Mesendoderm (in vitro differentiated cells): ENCODE results near the gene STN1.

ENCODE experiments used
- DNase-seq: peaks from one replicate; pipeline ENCODE4 v3.0.0; 2013
- H2AK5ac ChIP-seq: 2 replicates; pipeline ENCODE4 v1.6.1; 2013; ENCODE audit warnings: low read length, inconsistent platforms
- H2BK120ac ChIP-seq: 2 replicates; pipeline ENCODE4 v1.6.1; 2013; ENCODE audit warnings: low read depth, mild to moderate bottlenecking, low read length, moderate library complexity, mixed read lengths
- H2BK15ac ChIP-seq: replicated peaks from 2 replicates; pipeline ENCODE4 v1.6.1; 2013; ENCODE audit warnings: low read depth, mild to moderate bottlenecking, moderate library complexity
- H2BK5ac ChIP-seq: 2 replicates; pipeline ENCODE4 v1.6.1; 2013; ENCODE audit warnings: low read length, inconsistent platforms
- H3K18ac ChIP-seq: 2 replicates; pipeline ENCODE4 v1.6.1; 2013; ENCODE audit warnings: mild to moderate bottlenecking, low read length, mixed read lengths
- H3K23ac ChIP-seq: one replicate; pipeline ENCODE4 v1.6.1; 2013; ENCODE audit warnings: low read length
- H3K27ac ChIP-seq: 2 replicates; pipeline ENCODE4 v1.5.1; 2013; ENCODE audit warnings: low read depth, mild to moderate bottlenecking, inconsistent platforms, low read length, moderate library complexity
- H3K27me3 ChIP-seq: 2 replicates; pipeline ENCODE4 v1.6.1; 2013; ENCODE audit warnings: low read length, control low read depth, mild to moderate bottlenecking, inconsistent platforms; ENCODE audit not compliant: insufficient read depth, poor library complexity
- H3K36me3 ChIP-seq: 2 replicates; pipeline ENCODE4 v1.6.1; 2013; ENCODE audit warnings: low read length, inconsistent platforms; ENCODE audit not compliant: control insufficient read depth, insufficient read depth
- H3K4ac ChIP-seq: one replicate; pipeline ENCODE4 v1.6.1; 2013; ENCODE audit warnings: low read depth, mild to moderate bottlenecking, low read length, moderate library complexity
- H3K4me1 ChIP-seq: 2 replicates; pipeline ENCODE4 v1.6.1; 2013; ENCODE audit warnings: low read depth, low read length, inconsistent platforms; ENCODE audit not compliant: control insufficient read depth
- H3K4me2 ChIP-seq: 2 replicates; pipeline ENCODE4 v1.6.1; 2013; ENCODE audit warnings: low read length
- H3K4me3 ChIP-seq: 2 replicates; pipeline ENCODE4 v1.5.1; 2013; ENCODE audit warnings: mild to moderate bottlenecking, low read length
- H3K56ac ChIP-seq: one replicate; pipeline ENCODE4 v1.6.1; 2013; ENCODE audit warnings: low read length
- H3K79me1 ChIP-seq: 2 replicates; pipeline ENCODE4 v1.6.1; 2013; ENCODE audit warnings: low read length, inconsistent platforms
- H3K79me2 ChIP-seq: 2 replicates; pipeline ENCODE4 v1.6.1; 2013; ENCODE audit warnings: mild to moderate bottlenecking, low read length; ENCODE audit not compliant: control insufficient read depth, insufficient read depth
- H3K9ac ChIP-seq: 2 replicates; pipeline ENCODE4 v1.6.1; 2013; ENCODE audit warnings: low read length, inconsistent platforms
- H4K5ac ChIP-seq: one replicate; pipeline ENCODE4 v1.6.1; 2013; ENCODE audit warnings: low read length
- H4K8ac ChIP-seq: one replicate; pipeline ENCODE4 v1.6.1; 2013; ENCODE audit warnings: low read depth, mild to moderate bottlenecking, control low read depth, low read length, moderate library complexity
- WGBS: extraction: QIAGEN DNeasy Blood & Tissue Kit; methylation state at CpG from one replicate; pipeline ENCODE4 v1.1.7; 2013; ENCODE audit warnings: low lambda C conversion rate, missing lambda C conversion rate; ENCODE audit not compliant: insufficient coverage; ENCODE audit errors: extremely low coverage; 5-methylcytosine and 5-hydroxymethylcytosine counted together

STN1 gene

DNA sequence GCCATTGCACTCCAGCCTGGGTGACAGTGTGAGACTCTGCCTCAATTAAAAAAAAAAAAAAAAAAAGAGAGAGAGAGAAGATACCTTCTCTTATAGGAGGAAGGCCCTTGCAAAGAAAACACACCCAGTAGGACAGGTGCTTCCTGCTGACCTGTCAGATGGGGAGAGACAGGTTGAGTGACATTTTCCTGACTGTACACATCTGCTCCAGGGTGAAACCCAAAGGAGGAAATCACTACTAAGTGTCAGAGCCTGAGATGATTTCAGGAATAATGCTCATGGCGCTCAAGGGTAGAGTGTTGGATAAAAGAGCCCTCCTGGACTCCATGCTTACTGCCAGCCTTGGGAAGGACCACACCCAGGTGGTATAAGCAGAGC lies 1.7 kb upstream of the STN1 start:
- no peaks in the 10 kb centered on the region for H3K79me2 ChIP-seq
- H4K8ac ChIP-seq = no peak overlapping the region
- WGBS = no CpG with 5 or more reads among the region's 1 CpG
- H3K36me3 ChIP-seq = no peaks in the 10 kb centered on the region
- no peak overlapping the region for H3K4me3 ChIP-seq
- no peak overlapping the region for H3K56ac ChIP-seq
- DNase-seq = no peak
- H4K5ac ChIP-seq = no peak overlapping the region
- no peak overlapping the region for H3K4me2 ChIP-seq
- H3K18ac ChIP-seq = no peak overlapping the region
- no peaks in the 10 kb centered on the region for H3K27me3 ChIP-seq
- no peak overlapping the region for H3K9ac ChIP-seq
- no peaks in the 10 kb centered on the region for H3K79me1 ChIP-seq
- H2BK15ac ChIP-seq = no peak overlapping the region
- H2BK5ac ChIP-seq = no peak overlapping the region
- no peak overlapping the region for H3K23ac ChIP-seq
- no peak overlapping the region for H2BK120ac ChIP-seq
- H2AK5ac ChIP-seq = no peak overlapping the region
- H3K4ac ChIP-seq = no peak overlapping the region
- peaks cover 4% of the 10 kb centered on the region for H3K4me1 ChIP-seq
- H3K27ac ChIP-seq = no peak overlapping the region

DNA sequence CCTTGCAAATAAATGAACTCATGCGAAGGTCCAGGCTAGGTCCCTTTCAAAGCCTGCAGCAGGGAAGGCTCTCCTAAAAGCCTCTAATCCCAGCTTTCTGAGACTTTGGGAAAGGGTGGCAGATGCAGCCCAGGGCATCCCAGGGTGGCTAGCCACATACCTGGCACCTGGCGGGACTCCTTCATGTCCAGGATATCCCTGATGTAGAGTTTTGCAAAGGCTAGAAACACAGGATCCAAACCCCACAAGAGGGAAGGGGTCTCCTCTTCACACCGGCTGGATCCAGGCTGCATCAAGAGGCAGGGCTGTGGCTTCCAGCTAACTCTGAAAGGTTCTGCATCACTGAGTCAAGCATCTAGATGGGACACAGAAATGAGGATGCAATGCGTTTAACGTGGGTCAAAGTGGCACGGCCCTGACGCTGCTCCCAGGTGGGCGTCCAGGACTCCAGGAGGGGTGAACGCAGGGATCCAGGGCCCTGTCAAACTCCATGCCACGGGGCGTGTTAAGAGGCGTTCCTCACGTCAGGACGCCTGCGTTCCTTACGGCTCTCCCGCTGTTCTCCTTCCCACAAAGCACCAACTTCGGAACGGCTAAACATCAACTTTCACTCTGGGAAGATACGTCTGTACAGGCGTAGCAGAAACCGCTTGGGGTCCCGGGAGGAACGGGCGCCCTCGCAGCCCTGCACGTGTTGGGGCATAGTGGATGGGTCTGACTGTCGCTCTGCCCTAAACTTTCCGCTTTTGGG lies 507 bp downstream of the STN1 start:
- H3K4ac ChIP-seq = peak overlapping the region; percentile 49
- peak overlapping the region; percentile 83 for H3K4me3 ChIP-seq
- H3K9ac ChIP-seq = peak overlapping the region; percentile 98
- H3K4me1 ChIP-seq = peaks cover 4% of the 10 kb centered on the region
- no peak for DNase-seq
- H2AK5ac ChIP-seq = no peak overlapping the region
- peak overlapping the region; percentile 98 for H3K4me2 ChIP-seq
- H2BK120ac ChIP-seq = no peak overlapping the region
- H4K5ac ChIP-seq = peak overlapping the region; percentile 82
- no peaks in the 10 kb centered on the region for H3K36me3 ChIP-seq
- no peaks in the 10 kb centered on the region for H3K27me3 ChIP-seq
- no peak overlapping the region for H4K8ac ChIP-seq
- peak overlapping the region; percentile 99 for H3K56ac ChIP-seq
- peak overlapping the region; percentile 57 for H3K18ac ChIP-seq
- no peak overlapping the region for H2BK15ac ChIP-seq
- no CpG with 5 or more reads among the region's 29 CpGs for WGBS
- no peaks in the 10 kb centered on the region for H3K79me2 ChIP-seq
- H3K79me1 ChIP-seq = no peaks in the 10 kb centered on the region
- H2BK5ac ChIP-seq = peak overlapping the region; percentile 83
- peak overlapping the region; percentile 100 for H3K23ac ChIP-seq
- peak overlapping the region; percentile 61 for H3K27ac ChIP-seq

DNA sequence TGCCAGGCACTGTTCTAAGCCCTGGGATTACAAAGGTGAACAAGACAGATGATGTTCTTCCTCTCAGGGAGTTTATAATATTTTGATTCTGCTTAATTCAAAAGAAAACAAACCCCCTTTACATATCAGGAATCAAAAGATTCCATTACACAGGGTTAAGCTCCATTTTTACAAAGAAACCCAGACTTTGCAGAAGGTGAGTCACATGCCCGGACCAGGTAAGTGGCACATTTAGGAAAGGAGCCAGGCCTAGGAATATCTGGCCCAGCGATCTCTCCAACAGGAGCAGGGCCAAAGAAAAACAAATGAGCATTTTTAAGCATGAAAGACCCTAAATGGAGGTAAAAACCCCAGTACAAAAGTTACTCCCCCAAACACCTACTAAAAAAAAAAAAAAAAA lies 1.1 kb downstream of the STN1 start:
- Histone ChIP-seq H2BK15ac (no peak overlapping the region), H4K8ac (no peak overlapping the region), H2AK5ac (no peak overlapping the region), H2BK5ac (no peak overlapping the region), H3K4ac (no peak overlapping the region), H3K27me3 (no peaks in the 10 kb centered on the region), H3K79me2 (no peaks in the 10 kb centered on the region), H3K27ac (no peak overlapping the region), H3K18ac (no peak overlapping the region), H3K36me3 (no peaks in the 10 kb centered on the region), H3K79me1 (no peaks in the 10 kb centered on the region), H2BK120ac (no peak overlapping the region), H4K5ac (no peak overlapping the region), H3K4me3 (no peak overlapping the region), H3K56ac (no peak overlapping the region), H3K4me2 (no peak overlapping the region), H3K23ac (no peak overlapping the region), H3K4me1 (peaks cover 4% of the 10 kb centered on the region), H3K9ac (no peak overlapping the region)
- no peak for DNase-seq
- no CpG with 5 or more reads among the region's 2 CpGs for WGBS

DNA sequence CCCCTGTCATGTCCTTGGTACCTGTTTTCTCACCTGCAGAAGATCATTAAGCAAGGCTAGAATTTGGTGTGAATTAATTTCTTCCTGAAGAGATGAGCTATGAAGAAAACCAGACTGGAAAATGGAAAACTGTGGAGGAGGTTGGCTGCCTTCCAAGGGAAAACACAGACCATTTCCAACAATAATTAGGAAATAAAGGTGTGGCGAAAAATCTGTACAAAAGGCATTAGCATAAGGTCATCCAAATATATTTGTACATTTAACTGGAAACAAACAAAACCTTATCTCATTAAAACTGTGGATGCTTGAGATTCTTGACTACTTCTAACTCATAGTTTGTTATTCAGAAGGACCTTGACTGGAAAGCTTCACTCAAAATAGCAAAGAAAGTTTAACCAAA lies 1.7 kb downstream of the STN1 start:
- Histone ChIP-seq H3K4ac (no peak overlapping the region), H2BK5ac (no peak overlapping the region), H4K5ac (no peak overlapping the region), H3K18ac (no peak overlapping the region), H3K79me2 (no peaks in the 10 kb centered on the region), H3K23ac (no peak overlapping the region), H3K79me1 (no peaks in the 10 kb centered on the region), H3K4me2 (no peak overlapping the region), H3K27ac (no peak overlapping the region), H3K9ac (no peak overlapping the region), H3K36me3 (no peaks in the 10 kb centered on the region), H2BK15ac (no peak overlapping the region), H3K56ac (no peak overlapping the region), H3K4me3 (no peak overlapping the region), H3K27me3 (no peaks in the 10 kb centered on the region), H2AK5ac (no peak overlapping the region), H4K8ac (no peak overlapping the region), H2BK120ac (no peak overlapping the region), H3K4me1 (peaks cover 4% of the 10 kb centered on the region)
- WGBS = no CpG with 5 or more reads among the region's 1 CpG
- no peak for DNase-seq

DNA sequence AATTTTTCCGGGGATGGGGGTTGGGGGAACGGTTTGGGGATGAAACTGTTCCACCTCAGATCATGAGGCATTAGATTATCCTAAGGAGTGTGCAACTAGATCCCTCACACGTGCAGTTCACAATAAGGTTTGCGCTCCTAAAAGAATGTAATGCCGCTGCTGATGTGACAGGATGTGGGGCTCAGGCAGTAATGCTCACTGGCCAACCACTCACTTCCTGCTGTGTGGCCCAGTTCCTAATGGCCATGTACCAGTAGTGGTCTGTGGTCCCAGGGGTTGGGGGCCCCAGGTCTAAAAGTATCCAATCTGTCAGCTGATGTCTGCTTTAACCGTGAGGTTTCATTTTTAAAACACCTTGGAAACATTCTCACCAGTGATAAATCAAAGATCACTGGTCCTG lies 2.2 kb downstream of the STN1 start:
- Histone ChIP-seq H3K4me2 (no peak overlapping the region), H3K4me3 (no peak overlapping the region), H3K23ac (no peak overlapping the region), H3K79me1 (no peaks in the 10 kb centered on the region), H4K8ac (no peak overlapping the region), H3K18ac (no peak overlapping the region), H3K56ac (no peak overlapping the region), H4K5ac (no peak overlapping the region), H3K27me3 (no peaks in the 10 kb centered on the region), H3K4ac (no peak overlapping the region), H3K9ac (no peak overlapping the region), H2BK120ac (no peak overlapping the region), H3K4me1 (peaks cover 4% of the 10 kb centered on the region), H3K79me2 (no peaks in the 10 kb centered on the region), H3K36me3 (no peaks in the 10 kb centered on the region), H2BK15ac (no peak overlapping the region), H2BK5ac (no peak overlapping the region), H2AK5ac (no peak overlapping the region), H3K27ac (no peak overlapping the region)
- no peak for DNase-seq
- WGBS = no CpG with 5 or more reads among the region's 6 CpGs

DNA sequence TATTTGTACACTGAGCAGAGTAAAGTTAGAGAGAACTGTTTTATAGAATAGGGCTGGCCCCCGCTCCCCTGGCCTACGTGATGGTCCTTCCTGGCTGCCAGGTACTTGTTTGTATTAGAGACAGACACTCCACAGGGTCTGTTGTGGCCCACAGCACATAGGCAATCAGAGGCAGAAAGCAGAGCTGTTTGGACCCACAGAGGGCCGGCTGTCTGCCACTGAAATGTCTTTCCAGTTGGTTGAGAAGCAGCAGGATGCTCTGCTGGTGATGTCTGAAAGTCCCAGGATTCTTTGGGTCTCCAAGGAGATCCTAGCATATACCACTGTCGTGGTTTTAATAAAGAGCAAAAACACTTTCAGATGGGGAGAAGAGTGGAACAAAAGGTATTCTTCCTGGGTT lies 5.2 kb downstream of the STN1 start:
- H3K27me3 ChIP-seq = no peaks in the 10 kb centered on the region
- no peak overlapping the region for H3K18ac ChIP-seq
- no peak for DNase-seq
- H2BK5ac ChIP-seq = no peak overlapping the region
- H3K23ac ChIP-seq = no peak overlapping the region
- no peak overlapping the region for H3K4ac ChIP-seq
- H4K8ac ChIP-seq = no peak overlapping the region
- no peak overlapping the region for H4K5ac ChIP-seq
- H3K36me3 ChIP-seq = no peaks in the 10 kb centered on the region
- H3K27ac ChIP-seq = no peak overlapping the region
- peaks cover 2% of the 10 kb centered on the region for H3K4me1 ChIP-seq
- H3K4me3 ChIP-seq = no peak overlapping the region
- no CpG with 5 or more reads among the region's 4 CpGs for WGBS
- no peak overlapping the region for H3K9ac ChIP-seq
- no peaks in the 10 kb centered on the region for H3K79me2 ChIP-seq
- no peak overlapping the region for H2AK5ac ChIP-seq
- H2BK120ac ChIP-seq = no peak overlapping the region
- no peak overlapping the region for H3K4me2 ChIP-seq
- H3K79me1 ChIP-seq = no peaks in the 10 kb centered on the region
- H3K56ac ChIP-seq = no peak overlapping the region
- H2BK15ac ChIP-seq = no peak overlapping the region
